ENCODE results near the gene PLD6.
"Not testable (repeated sequence)": the region's sequence is repeated elsewhere in the genome, so short reads cannot be mapped to it uniquely, and the experiment has no call there.

PLD6 gene

GRCh38 chr17:17198281-17198680 is 7.9 kb downstream of the PLD6 start:
- no peak for DNase-seq

GRCh38 chr17:17196776-17197175 is 9.4 kb downstream of the PLD6 start:
- DNase-seq, result no peak

- DNase-seq, result not testable (repeated sequence)
These were observed 10.7 kb downstream of the PLD6 start for GRCh38 chr17:17195466-17195865.

- no peak for DNase-seq
These were observed 14.2 kb downstream of the PLD6 start for GRCh38 chr17:17191961-17192381.

GRCh38 chr17:17191346-17191792 is 14.8 kb downstream of the PLD6 start:
- DNase-seq, result no peak

GRCh38 chr17:17190188-17190587 is 15.9 kb downstream of the PLD6 start:
- DNase-seq, result no peak

GRCh38 chr17:17189559-17189958 is 16.6 kb downstream of the PLD6 start:
- no peak for DNase-seq

GRCh38 chr17:17188586-17188985 is 17.5 kb downstream of the PLD6 start:
- no peak for DNase-seq

- DNase-seq, result no peak
These were observed 19.3 kb downstream of the PLD6 start for GRCh38 chr17:17186551-17187505.

- no peak for DNase-seq
These were observed 20.1 kb downstream of the PLD6 start for GRCh38 chr17:17186051-17186450.

GRCh38 chr17:17184985-17185757 is 21.0 kb downstream of the PLD6 start:
- DNase-seq, result not testable (repeated sequence)

GRCh38 chr17:17183744-17184143 is 22.4 kb downstream of the PLD6 start:
- no peak for DNase-seq

GRCh38 chr17:17182598-17183136 is 23.5 kb downstream of the PLD6 start:
- no peak for DNase-seq

- DNase-seq, result no peak
These were observed 24.2 kb downstream of the PLD6 start for GRCh38 chr17:17181666-17182597.

GRCh38 chr17:17180741-17181525 is 25.2 kb downstream of the PLD6 start:
- DNase-seq, result no peak

- no peak for DNase-seq
These were observed 26.0 kb downstream of the PLD6 start for GRCh38 chr17:17180141-17180603.

- no peak for DNase-seq
These were observed 26.7 kb downstream of the PLD6 start for GRCh38 chr17:17179371-17179827.

GRCh38 chr17:17177176-17177575 is 29.0 kb downstream of the PLD6 start:
- no peak for DNase-seq

- no peak for DNase-seq
These were observed 29.8 kb downstream of the PLD6 start for GRCh38 chr17:17176341-17176740.

GRCh38 chr17:17175917-17176316 is 30.2 kb downstream of the PLD6 start:
- DNase-seq, result no peak

- no peak for DNase-seq
These were observed 30.8 kb downstream of the PLD6 start for GRCh38 chr17:17175340-17175739.
